Panc1 (cell line): ENCODE results near the gene PLCB4. TPM values are rescaled to one million over a fixed set of nuclear protein-coding genes. Genes with fewer than 3 reads are reported as not detected.

Experiments
- ATAC-seq: fragments of 200-7000 bp; cut with Tn5 transposase; 2 replicates; pipeline ENCODE4 v1.9.1; 2020; ENCODE audit warnings: mild to moderate bottlenecking, moderate library complexity
- BruUV-seq: library from RNA; stranded (reverse); fragments of 400-500 nt; replicated peaks from 2 replicates; lab custom pipeline; 2021; lab: Mats Ljungman, UMichigan
- CTCF ChIA-PET: fragments of 300-600 bp; sonication (Branson Sonifier 250); formaldehyde crosslinking; loops from one replicate; lab custom pipeline; 2022; ENCODE audit warnings: antibody characterized with exemption; lab: Charles Lee
- POLR2A ChIA-PET: fragments of 300-600 bp; sonication (Branson Sonifier 250); formaldehyde crosslinking; loops from one replicate; lab custom pipeline; 2022; ENCODE audit warnings: antibody characterized with exemption; lab: Charles Lee
- DNase-seq: peaks from one replicate; pipeline ENCODE4 v3.0.0-alpha.2; 2010; ENCODE audit warnings: low read depth, low spot score
- H3K27ac ChIP-seq: 2 replicates; pipeline ENCODE4 v1.5.1; 2011; ENCODE audit warnings: mild to moderate bottlenecking, low read length, inconsistent platforms
- H3K27me3 ChIP-seq: fragments of 200-500 bp; sonication (Bioruptor generic); 2 replicates; pipeline ENCODE4 v1.6.0; 2014; ENCODE audit warnings: low read length, inconsistent platforms; ENCODE audit not compliant: control insufficient read depth, insufficient read depth
- H3K36me3 ChIP-seq: fragments of 200-500 bp; sonication (Bioruptor generic); 2 replicates; pipeline ENCODE4 v1.5.1; 2014; ENCODE audit warnings: inconsistent platforms, mild to moderate bottlenecking, low read length, moderate library complexity; ENCODE audit not compliant: control insufficient read depth, insufficient read depth
- H3K4me1 ChIP-seq: 2 replicates; pipeline ENCODE4 v1.5.1; 2011; ENCODE audit warnings: inconsistent platforms, mild to moderate bottlenecking, low read length, moderate library complexity; ENCODE audit not compliant: control insufficient read depth, insufficient read depth
- H3K4me3 ChIP-seq, 2 experiments: 2 replicates each; pipeline ENCODE4 v1.5.1; 2011 to 2012; ENCODE audit warnings: low read depth in 2 of 2, low read length in 2 of 2, mild to moderate bottlenecking in 2 of 2, inconsistent platforms in 1 of 2, moderate library complexity in 1 of 2
- H3K9me3 ChIP-seq: fragments of 200-500 bp; sonication (Bioruptor generic); 2 replicates; pipeline ENCODE4 v1.5.1; 2014; ENCODE audit warnings: low read depth, mild to moderate bottlenecking, inconsistent platforms, low read length, moderate library complexity; ENCODE audit not compliant: control insufficient read depth, insufficient read depth
- POLR2AphosphoS5 ChIP-seq: IDR thresholded peaks from 2 replicates; pipeline ENCODE4 v1.6.1; 2012; ENCODE audit warnings: mild to moderate bottlenecking, low read depth, low read length, moderate library complexity
- SIN3A ChIP-seq: IDR thresholded peaks from 2 replicates; pipeline ENCODE4 v1.6.1; 2012; ENCODE audit warnings: low read depth, mild to moderate bottlenecking, low read length, moderate library complexity, borderline replicate concordance; ENCODE audit not compliant: insufficient read depth
- TCF7L2 ChIP-seq: IDR thresholded peaks from 2 replicates; pipeline ENCODE4 v1.6.1; 2011; ENCODE audit warnings: mild to moderate bottlenecking, low read depth, low read length, inconsistent platforms
- in situ Hi-C: cut with HindIII; loops from 2 replicates; pipeline ENCODE4 v1.10.0; 2016; ENCODE audit warnings: low sequenced_read_pairs, low pct_unique_long_range_greater_than_20kb
- intact Hi-C: fragments of 100-400 bp; cut with micrococcal nuclease; formaldehyde crosslinking; loops from one replicate; pipeline ENCODE4 v1.10.0; 2022; ENCODE audit not compliant: unreplicated experiment
- total RNA-seq: library from RNA; stranded (reverse); gene quantifications from one replicate; pipeline ENCODE4 v1.2.1, GENCODE V29; 2021; ENCODE audit not compliant: unreplicated experiment
- TF ChIP-seq, protein P1 (sequence below): fragments of 450-650 bp; IDR thresholded peaks from 2 replicates; pipeline ENCODE4 v1.5.1; 2017; ENCODE audit warnings: mild to moderate bottlenecking
- TF ChIP-seq, protein P2 (sequence below), 2 experiments: IDR thresholded peaks; 2 replicates each; pipeline ENCODE4 v1.6.1; 2011 to 2012; ENCODE audit warnings: low read depth in 2 of 2, control low read depth in 1 of 2, low read length in 1 of 2, mild to moderate bottlenecking in 1 of 2, moderate library complexity in 1 of 2; ENCODE audit not compliant: insufficient read depth in 1 of 2

The PLCB4 gene
- total RNA-seq, 1 experiment from 2014 or later, result 1.5 TPM

DNA sequence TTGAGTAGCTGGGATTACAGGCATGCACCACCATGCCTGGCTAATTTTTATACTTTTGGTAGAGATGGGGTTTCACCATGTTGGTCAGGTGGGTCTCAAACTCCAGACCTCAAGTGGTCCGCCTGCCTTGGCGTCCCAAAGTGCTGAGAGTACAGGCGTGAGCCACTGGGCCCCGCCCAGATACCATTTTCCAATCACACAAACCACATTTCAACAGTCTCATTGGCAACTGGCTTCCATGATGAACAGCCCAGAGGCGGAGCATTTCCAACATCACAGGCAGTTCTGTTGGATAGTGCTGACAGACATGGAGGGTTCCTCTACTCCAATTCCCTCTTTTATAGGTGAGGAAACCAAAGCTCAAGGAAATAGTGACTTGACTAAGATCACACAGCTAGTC is 43.9 kb upstream of the PLCB4 start:
- ChIA-PET CTCF (no interaction called here), POLR2A (no interaction called here)
- Histone ChIP-seq H3K4me1 (no peaks in the 10 kb centered on the region; the same call in 1 of the 2 replicates), H3K9me3 (no peaks in the 10 kb centered on the region), H3K36me3 (no peaks in the 10 kb centered on the region), H3K4me3 (no peak overlapping the region), H3K27me3 (no peaks in the 10 kb centered on the region), H3K27ac (no peak overlapping the region)
- TF ChIP-seq TCF7L2 (no peak), SIN3A (no peak), POLR2AphosphoS5 (no peak)
- TF ChIP-seq, protein P1, sequence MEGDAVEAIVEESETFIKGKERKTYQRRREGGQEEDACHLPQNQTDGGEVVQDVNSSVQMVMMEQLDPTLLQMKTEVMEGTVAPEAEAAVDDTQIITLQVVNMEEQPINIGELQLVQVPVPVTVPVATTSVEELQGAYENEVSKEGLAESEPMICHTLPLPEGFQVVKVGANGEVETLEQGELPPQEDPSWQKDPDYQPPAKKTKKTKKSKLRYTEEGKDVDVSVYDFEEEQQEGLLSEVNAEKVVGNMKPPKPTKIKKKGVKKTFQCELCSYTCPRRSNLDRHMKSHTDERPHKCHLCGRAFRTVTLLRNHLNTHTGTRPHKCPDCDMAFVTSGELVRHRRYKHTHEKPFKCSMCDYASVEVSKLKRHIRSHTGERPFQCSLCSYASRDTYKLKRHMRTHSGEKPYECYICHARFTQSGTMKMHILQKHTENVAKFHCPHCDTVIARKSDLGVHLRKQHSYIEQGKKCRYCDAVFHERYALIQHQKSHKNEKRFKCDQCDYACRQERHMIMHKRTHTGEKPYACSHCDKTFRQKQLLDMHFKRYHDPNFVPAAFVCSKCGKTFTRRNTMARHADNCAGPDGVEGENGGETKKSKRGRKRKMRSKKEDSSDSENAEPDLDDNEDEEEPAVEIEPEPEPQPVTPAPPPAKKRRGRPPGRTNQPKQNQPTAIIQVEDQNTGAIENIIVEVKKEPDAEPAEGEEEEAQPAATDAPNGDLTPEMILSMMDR, result no peak
- TF ChIP-seq, protein P2, sequence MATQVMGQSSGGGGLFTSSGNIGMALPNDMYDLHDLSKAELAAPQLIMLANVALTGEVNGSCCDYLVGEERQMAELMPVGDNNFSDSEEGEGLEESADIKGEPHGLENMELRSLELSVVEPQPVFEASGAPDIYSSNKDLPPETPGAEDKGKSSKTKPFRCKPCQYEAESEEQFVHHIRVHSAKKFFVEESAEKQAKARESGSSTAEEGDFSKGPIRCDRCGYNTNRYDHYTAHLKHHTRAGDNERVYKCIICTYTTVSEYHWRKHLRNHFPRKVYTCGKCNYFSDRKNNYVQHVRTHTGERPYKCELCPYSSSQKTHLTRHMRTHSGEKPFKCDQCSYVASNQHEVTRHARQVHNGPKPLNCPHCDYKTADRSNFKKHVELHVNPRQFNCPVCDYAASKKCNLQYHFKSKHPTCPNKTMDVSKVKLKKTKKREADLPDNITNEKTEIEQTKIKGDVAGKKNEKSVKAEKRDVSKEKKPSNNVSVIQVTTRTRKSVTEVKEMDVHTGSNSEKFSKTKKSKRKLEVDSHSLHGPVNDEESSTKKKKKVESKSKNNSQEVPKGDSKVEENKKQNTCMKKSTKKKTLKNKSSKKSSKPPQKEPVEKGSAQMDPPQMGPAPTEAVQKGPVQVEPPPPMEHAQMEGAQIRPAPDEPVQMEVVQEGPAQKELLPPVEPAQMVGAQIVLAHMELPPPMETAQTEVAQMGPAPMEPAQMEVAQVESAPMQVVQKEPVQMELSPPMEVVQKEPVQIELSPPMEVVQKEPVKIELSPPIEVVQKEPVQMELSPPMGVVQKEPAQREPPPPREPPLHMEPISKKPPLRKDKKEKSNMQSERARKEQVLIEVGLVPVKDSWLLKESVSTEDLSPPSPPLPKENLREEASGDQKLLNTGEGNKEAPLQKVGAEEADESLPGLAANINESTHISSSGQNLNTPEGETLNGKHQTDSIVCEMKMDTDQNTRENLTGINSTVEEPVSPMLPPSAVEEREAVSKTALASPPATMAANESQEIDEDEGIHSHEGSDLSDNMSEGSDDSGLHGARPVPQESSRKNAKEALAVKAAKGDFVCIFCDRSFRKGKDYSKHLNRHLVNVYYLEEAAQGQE (IDR thresholded peaks at IDR 0.05; ENCODE audit: insufficient read depth in 1 of 2, low read depth in 2 of 2, low read length in 1 of 2), result no peak
- no TSS peak for BruUV-seq
- in situ Hi-C loops, result no loop called here
- intact Hi-C loops, result no loop called here
- ATAC-seq (no peak), DNase-seq (no peak)

DNA sequence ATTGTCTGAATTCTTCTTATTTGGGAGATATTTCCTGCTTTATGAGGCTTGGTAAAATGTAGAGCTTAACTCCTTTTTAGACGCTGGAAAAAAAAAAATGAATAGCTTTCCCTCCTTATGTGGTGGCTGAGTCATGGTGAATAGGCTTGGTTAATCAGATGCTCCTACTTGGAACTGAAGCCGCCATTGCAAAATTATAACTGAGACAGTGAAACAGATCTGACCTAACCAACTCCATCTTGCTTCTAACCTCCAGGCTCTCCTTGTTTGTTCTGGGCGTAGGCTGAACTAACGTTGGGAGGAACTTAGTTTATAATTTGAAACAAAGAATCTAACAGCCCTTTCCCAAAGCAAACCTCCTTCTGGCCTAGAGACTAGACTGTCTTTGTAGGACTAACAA is 43.2 kb upstream of the PLCB4 start:
- in situ Hi-C loops, result no loop called here
- no peaks in the 10 kb centered on the region for H3K36me3 ChIP-seq
- no TSS peak for BruUV-seq
- H3K4me1 ChIP-seq, result no peaks in the 10 kb centered on the region; the same call in 1 of the 2 replicates
- ATAC-seq, result no peak
- no peaks in the 10 kb centered on the region for H3K27me3 ChIP-seq
- TF ChIP-seq POLR2AphosphoS5 (no peak), SIN3A (no peak), TCF7L2 (no peak)
- TF ChIP-seq, protein P1, result no peak
- TF ChIP-seq, protein P2 (IDR thresholded peaks at IDR 0.05; ENCODE audit: insufficient read depth in 1 of 2, low read depth in 2 of 2, low read length in 1 of 2), result no peak
- H3K4me3 ChIP-seq, result no peak overlapping the region
- no peak overlapping the region for H3K27ac ChIP-seq
- POLR2A ChIA-PET, result no interaction called here
- intact Hi-C loops, result no loop called here
- CTCF ChIA-PET, result no interaction called here
- no peak for DNase-seq
- H3K9me3 ChIP-seq, result no peaks in the 10 kb centered on the region
